ENCODE data around the gene ZNF717.
"Not testable (repeated sequence)": the region's sequence is repeated elsewhere in the genome, so short reads cannot be mapped to it uniquely, and the experiment has no call there.

ZNF717 gene

DNA sequence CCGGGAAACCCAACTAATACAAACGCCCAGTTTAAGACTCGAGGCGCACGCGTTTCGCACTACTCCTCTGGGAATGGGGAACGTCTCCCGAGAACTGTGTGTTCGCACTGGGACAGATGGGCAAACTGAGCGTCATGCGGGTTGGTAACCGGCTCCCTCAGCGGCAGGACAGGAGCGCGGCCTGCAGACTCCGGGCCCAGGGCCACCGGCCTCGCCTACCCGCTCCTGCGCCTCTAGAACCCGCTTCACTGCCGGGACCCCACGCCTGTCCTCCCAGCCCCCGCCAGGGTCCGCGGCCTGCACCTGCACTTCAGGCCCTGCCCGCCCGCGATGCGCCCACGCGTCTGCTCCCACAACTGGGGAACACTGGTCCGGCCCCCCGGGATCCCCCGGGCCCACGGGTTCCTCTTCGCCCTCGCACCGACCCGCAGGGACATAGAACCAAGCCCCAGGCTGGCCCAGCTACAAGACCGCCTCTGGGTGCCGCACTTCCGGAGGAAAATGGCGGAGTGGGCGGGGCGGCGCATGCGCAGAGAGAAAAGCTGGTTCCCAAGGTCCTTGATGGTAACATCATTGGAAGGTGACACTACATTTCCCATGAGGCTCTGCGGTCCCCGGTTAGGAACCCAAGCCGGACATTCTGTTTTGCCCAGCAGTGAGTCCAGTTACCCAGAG, at the start of gene ZNF717:
Gene ZNF717 (minus strand): TSS at position 469 of the 675 bp plus-strand sequence. CDS start 2,187 bp downstream, outside the sequence.
- peak; percentile 88 for DNase-seq

DNA sequence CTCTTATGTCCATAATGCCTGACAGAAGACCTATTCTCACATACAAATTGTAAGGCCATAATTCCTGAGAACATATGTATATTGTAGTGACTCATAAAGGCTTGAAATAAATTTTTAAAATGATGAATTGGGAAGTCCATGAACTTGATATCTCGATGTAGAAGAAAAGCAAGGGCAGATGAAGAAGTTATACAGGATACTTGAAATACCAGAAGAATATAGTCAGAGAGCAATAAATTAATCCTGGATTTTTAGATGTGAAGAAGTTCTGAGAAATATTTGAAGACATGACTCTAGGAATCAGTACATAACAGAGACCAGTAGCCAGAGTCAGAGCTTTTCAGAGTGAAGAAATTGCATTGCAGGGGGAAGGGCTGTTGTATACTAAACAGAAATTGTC, 45.7 kb upstream of the ZNF717 start:
- DNase-seq = not testable (repeated sequence)

DNA sequence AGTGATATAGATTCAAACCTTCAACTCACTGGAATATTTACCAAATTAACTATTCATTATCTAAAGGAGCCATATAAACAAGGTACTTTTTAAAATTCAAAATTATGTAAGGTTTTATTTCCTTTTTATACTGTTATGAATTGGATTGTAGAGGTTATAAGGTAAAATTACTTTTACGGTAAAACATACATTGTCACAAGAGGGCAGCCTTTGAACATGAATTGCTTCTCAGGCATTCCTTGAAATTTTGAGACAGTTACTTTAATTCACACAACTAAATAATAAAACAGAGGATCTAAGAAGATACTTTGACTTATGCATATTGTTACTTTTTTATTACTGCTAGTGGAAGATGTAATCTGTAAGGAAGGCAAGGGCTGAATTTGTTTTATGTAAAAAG, 32.7 kb upstream of the ZNF717 start:
- not testable (repeated sequence) for DNase-seq

DNA sequence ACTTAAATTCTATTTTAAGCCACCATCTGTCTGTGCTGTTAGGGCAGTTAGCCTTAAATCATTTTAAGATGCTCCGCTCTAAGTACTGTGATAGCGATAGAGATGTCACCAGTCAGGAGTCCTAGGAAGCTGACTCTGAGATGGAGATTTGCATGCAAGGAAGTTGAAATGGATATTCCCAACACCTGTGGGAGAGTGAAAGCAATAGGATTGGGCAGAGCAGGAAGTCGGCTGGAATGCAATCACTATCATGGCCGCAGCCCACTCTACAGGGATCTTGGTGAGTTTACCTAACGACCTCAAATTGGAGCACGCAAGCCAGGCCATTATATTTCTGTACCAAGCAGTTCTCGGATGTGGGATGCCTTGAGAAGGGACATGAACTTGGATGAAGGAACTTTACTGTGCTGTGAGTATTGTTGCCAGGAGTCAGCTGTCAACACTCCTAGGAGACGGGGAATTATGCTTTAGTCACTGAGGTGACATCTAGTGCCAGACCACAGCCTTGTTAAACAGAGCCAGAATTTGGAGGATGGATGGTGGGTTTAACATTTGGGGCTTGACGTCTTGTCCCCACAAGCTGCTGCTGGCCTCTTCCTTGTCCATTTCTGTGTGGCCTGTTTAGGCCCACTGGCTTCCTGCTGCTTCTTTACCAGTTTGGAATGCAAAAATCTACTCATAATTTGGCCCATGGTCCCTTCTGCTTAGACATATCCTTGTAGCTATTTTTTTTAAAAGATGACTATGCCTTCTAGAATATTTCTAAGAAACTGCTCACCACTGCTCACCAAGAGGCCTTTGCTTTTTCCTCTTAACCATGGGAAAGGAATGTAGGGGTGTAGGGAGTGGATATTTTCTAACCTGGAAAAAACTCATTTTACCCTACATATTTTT, 31.2 kb upstream of the ZNF717 start:
- DNase-seq = not testable (repeated sequence)

DNA sequence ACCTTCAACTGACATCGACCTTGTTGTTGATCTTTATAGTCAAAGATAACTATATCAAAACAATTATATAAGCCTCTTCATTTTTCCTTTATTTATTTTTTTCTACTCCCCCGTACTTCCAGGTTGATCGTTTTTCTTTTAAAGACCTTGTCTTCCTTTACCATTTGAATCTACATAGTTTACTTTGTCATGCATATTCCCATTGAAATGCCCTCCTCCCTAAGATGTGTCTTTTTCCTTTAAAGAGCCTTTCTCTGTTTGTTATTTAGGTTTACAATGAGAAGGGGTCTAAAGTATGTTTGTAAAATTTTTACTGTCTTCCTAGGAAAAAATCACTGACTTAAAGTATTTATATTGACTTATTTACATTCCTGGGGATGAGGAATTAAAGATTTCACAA, 29.4 kb upstream of the ZNF717 start:
- DNase-seq = no peak

- no peak for DNase-seq
Observed at GRCh38 chr3:75782506-75782905, 2.8 kb downstream of the ZNF717 start.

DNA sequence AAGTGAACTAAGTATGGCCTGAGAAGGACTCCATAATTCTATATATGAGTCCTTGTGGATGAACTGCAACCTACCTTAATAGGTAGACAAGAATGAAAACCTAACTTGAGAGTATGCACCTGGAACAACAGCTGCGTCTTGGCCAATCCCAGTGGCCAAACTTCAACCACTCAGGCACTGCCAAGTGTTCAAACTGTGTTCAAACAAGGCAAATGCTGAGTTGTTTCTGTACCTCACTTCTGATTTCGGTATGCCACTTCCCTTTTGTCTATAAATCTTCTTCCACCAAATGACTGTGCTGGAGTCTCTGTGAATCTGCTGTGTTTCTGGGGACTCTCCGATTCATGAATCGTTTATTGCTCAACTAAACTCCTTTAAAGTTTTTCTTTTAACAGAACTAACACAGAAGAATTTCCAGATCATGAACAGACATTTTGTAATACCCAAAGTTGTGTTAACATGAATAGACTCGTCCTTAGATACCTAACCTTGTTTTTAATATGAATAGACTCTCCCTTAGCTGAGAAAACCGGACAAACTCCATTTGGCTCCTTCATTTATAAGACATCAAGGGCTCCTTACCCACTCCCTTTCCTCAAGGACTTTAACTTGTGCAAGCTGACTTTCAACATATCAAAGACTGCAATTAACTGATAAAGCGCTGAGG, 4.1 kb downstream of the ZNF717 start:
- no peak for DNase-seq

DNA sequence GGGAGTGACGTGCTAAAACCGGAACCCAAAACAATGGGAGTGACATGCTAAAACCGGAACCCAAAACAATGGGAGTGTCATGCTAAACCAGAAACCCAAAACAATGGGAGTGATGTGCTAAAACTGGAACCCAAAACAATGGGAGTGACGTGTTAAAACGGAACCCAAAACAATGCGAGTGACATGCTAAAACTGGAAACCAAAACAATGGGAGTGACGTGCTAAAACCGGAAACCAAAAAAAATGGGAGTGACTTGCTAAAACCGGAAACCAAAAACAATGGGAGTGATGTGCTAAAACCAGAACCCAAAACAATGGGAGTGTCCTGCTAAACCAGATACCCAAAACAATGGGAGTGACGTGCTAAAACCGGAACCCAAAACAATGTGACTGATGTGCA, 7.6 kb downstream of the ZNF717 start:
- DNase-seq = not testable (repeated sequence)

DNA sequence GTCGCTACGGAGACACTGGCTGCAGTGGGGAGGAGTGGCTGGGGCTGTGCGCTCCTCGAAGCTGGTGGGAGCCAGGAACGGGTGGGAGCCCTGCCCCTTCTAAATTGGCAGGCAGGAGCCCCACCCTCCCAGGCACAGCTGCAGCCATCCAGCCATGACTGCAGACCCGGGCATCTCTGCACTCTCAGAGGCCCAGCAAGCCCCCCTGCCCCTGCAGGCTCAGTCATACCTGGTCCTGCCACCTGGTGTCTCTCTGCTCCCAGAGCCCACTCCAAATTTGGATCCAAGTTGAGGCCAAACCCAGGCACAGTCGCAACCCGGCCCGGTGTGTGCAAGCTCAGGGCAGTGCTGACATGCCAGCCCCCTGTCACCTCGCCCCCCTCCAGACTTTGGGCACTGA, 13.7 kb downstream of the ZNF717 start:
- DNase-seq = not testable (repeated sequence)

DNA sequence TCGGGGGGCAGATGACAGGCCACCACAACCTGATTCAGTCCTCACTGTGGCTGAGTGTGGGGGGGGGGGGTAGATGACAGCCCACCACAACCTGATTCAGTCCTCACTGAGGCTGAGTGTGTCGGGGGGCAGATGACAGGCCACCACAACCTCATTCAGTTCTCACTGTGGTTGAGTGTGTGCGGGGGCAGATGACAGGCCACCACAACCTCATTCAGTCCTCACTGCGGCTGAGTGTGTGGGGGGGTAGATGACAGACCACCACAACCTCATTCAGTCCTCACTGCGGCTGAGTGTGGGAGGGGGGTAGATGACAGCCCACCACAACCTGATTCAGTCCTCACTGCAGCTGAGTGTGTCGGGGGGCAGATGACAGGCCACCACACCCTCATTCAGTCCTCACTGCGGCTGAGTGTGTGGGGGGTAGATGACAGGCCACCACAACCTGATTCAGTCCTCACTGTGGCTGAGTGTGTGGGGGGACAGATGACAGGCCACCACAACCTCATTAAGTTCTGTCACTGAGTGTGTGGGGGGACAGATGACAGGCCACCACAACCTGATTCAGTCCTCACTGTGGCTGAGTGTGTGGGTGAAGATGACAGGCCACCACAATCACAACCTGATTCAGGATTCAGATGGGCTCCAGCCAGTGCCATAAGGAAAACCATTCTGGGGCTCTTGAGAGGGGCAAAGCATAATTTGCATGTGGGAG, 16.9 kb downstream of the ZNF717 start:
- DNase-seq = no peak

DNA sequence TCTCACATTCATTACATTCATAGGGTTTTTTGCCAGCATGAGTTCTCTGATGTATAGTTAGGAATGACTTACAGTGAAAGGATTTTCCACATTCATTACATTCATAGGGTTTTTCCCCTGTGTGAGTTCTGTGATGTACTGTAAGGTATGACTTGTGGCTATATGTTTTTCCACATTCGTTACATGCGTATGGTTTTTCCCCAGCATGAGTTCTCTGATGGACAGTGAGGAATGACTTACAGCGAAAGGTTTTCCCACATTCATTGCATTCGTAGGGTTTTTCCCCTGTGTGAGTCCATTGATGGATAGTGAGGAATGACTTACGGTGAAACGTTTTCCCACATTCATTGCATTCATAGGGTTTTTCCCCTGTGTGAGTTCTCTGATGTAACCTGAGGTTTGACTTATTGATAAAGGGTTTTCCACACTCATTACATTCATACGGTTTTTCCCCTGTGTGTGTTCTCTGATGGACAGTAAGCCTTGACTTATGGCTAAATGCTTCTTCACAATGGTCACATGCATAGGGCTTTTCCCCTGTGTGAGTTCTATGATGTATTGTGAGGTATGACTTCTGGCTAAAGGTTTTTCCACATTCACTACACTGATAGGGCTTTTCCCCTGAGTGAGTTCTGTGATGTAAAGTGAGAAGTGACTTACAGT, 47.4 kb downstream of the ZNF717 start:
- no peak for DNase-seq

DNA sequence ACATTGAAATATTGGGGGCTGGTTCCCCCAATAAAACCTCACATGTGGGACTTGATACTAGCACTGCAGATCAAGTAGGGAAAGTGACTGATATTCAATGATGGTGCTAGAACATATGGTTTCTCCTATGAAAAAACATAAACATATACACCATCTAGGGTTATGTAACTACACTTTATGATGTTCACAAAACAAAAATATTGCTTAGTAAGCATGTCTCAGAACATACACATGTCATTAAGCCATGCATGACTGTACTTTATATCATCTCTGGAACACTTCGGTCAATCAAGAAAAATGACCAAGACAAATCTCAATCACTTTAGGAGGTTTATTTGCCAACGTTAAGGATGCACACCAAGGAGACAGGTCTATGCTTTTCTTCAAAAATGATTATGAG, 57.4 kb downstream of the ZNF717 start:
- DNase-seq = no peak

- no peak for DNase-seq
Observed at GRCh38 chr3:75692061-75692460, 93.3 kb downstream of the ZNF717 start.

- DNase-seq = no peak
Observed at GRCh38 chr3:75687323-75687722, 98.0 kb downstream of the ZNF717 start.
